HEK293 (cell line): ENCODE data around the gene KCNQ1.

Experiments
- KLF9 ChIP-seq: fragments of 450-650 bp; formaldehyde crosslinking; IDR thresholded peaks from 2 replicates; pipeline ENCODE4 v1.5.1; 2016; ENCODE audit warnings: missing biosample characterization, missing genetic modification characterization, low read depth
- PATZ1 ChIP-seq: fragments of 450-650 bp; formaldehyde crosslinking; IDR thresholded peaks from 2 replicates; pipeline ENCODE4 v1.5.1; 2016; ENCODE audit warnings: missing biosample characterization, missing genetic modification characterization
- REST ChIP-seq: fragments of 450-650 bp; formaldehyde crosslinking; IDR thresholded peaks from 2 replicates; pipeline ENCODE4 v1.5.1; 2016; ENCODE audit warnings: missing biosample characterization, missing genetic modification characterization
- TRIM28 ChIP-seq: IDR thresholded peaks from 2 replicates; pipeline ENCODE4 v1.6.1; 2011; ENCODE audit warnings: low read length, control low read depth, borderline replicate concordance
- ZNF10 ChIP-seq: fragments of 450-650 bp; formaldehyde crosslinking; IDR thresholded peaks from 2 replicates; pipeline ENCODE4 v1.5.1; 2017; ENCODE audit warnings: missing biosample characterization, missing genetic modification characterization
- ZNF24 ChIP-seq: fragments of 450-650 bp; formaldehyde crosslinking; IDR thresholded peaks from 2 replicates; pipeline ENCODE4 v1.5.1; 2016; ENCODE audit warnings: missing biosample characterization, missing genetic modification characterization
- ZNF350 ChIP-seq: fragments of 450-650 bp; formaldehyde crosslinking; IDR thresholded peaks from 2 replicates; pipeline ENCODE4 v1.5.0; 2017; ENCODE audit warnings: missing biosample characterization, mild to moderate bottlenecking, missing genetic modification characterization
- ZNF473 ChIP-seq: fragments of 450-650 bp; formaldehyde crosslinking; IDR thresholded peaks from 2 replicates; pipeline ENCODE4 v1.5.1; 2017; ENCODE audit warnings: missing biosample characterization, missing genetic modification characterization
- ZNF549 ChIP-seq: fragments of 450-650 bp; IDR thresholded peaks from 2 replicates; pipeline ENCODE4 v1.5.1; 2018; ENCODE audit warnings: missing biosample characterization, missing genetic modification characterization, mild to moderate bottlenecking, inconsistent platforms, moderate library complexity
- ZSCAN16 ChIP-seq: fragments of 450-650 bp; formaldehyde crosslinking; IDR thresholded peaks from 2 replicates; pipeline ENCODE4 v1.5.1; 2016; ENCODE audit warnings: missing biosample characterization, missing genetic modification characterization
- TF ChIP-seq, protein P1 (sequence below): fragments of 450-650 bp; formaldehyde crosslinking; IDR thresholded peaks from 2 replicates; pipeline ENCODE4 v1.5.1; 2016; ENCODE audit warnings: missing biosample characterization, missing genetic modification characterization
- TF ChIP-seq, protein P2 (sequence below): fragments of 450-650 bp; formaldehyde crosslinking; IDR thresholded peaks from 2 replicates; pipeline ENCODE4 v1.5.1; 2016; ENCODE audit warnings: missing biosample characterization, missing genetic modification characterization

GRCh38 chr11:2684581-2684980 is 239.8 kb downstream of the KCNQ1 start:
- TF ChIP-seq KLF9 (tag by site-specific recombination) (no peak), PATZ1 (tag by site-specific recombination) (no peak), ZNF549 (tag by site-specific recombination) (no peak), TRIM28 (no peak), ZSCAN16 (no peak), ZNF473 (tag by site-specific recombination) (no peak), ZNF10 (tag by site-specific recombination) (no peak), REST (tag by site-specific recombination) (no peak), ZNF350 (tag by site-specific recombination) (no peak), ZNF24 (tag by site-specific recombination) (no peak)
- TF ChIP-seq, protein P1, sequence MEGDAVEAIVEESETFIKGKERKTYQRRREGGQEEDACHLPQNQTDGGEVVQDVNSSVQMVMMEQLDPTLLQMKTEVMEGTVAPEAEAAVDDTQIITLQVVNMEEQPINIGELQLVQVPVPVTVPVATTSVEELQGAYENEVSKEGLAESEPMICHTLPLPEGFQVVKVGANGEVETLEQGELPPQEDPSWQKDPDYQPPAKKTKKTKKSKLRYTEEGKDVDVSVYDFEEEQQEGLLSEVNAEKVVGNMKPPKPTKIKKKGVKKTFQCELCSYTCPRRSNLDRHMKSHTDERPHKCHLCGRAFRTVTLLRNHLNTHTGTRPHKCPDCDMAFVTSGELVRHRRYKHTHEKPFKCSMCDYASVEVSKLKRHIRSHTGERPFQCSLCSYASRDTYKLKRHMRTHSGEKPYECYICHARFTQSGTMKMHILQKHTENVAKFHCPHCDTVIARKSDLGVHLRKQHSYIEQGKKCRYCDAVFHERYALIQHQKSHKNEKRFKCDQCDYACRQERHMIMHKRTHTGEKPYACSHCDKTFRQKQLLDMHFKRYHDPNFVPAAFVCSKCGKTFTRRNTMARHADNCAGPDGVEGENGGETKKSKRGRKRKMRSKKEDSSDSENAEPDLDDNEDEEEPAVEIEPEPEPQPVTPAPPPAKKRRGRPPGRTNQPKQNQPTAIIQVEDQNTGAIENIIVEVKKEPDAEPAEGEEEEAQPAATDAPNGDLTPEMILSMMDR (tag by site-specific recombination), result no peak
- TF ChIP-seq, protein P2, sequence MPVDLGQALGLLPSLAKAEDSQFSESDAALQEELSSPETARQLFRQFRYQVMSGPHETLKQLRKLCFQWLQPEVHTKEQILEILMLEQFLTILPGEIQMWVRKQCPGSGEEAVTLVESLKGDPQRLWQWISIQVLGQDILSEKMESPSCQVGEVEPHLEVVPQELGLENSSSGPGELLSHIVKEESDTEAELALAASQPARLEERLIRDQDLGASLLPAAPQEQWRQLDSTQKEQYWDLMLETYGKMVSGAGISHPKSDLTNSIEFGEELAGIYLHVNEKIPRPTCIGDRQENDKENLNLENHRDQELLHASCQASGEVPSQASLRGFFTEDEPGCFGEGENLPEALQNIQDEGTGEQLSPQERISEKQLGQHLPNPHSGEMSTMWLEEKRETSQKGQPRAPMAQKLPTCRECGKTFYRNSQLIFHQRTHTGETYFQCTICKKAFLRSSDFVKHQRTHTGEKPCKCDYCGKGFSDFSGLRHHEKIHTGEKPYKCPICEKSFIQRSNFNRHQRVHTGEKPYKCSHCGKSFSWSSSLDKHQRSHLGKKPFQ, result no peak
